SK-MEL-5 (cell line): ENCODE measurements around the gene EBF4. TPM values are rescaled to one million over a fixed set of nuclear protein-coding genes. Genes with fewer than 3 reads are reported as not detected.
"Not testable (repeated sequence)": the region's sequence is repeated elsewhere in the genome, so short reads cannot be mapped to it uniquely, and the experiment has no call there.

Source experiments
- DNase-seq: peaks from one replicate; pipeline ENCODE4 v3.0.0-alpha.2; 2016; ENCODE audit warnings: low read depth, low spot score
- in situ Hi-C: cut with HindIII; loops from 2 replicates; pipeline ENCODE4 v1.10.0; 2016; ENCODE audit warnings: low sequenced_read_pairs, high pct_unique_total_duplicates, low pct_unique_long_range_greater_than_20kb
- total RNA-seq: library from RNA; depleted of rRNA; stranded (reverse); fragments of >200 nt; shearing (Covaris generic); gene quantifications from 2 replicates; pipeline ENCODE4 v1.2.3, GENCODE V29; 2014

EBF4 gene
- total RNA-seq, 1 experiment from 2014 or later = 0.50 TPM

DNA sequence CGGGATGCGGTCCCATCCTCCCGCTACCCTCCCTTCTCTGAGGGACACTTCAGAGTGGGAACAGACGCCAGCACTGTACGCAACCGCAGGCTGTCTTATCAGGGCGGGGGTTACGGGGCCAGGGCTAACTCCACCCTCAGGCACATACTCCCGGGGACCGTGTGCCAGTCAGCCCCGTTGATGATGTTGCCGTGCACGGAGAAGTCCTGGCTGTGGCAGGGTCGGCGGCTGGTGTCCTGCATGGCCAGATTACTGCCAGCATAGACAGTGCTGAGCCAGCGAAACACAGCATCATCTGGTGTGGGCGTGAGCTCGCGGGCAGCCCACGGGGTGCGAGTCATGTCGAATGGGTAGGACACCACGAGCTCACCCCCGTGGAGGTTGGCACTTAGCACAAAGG is 102.9 kb downstream of the EBF4 start:
- DNase-seq = no peak
- in situ Hi-C loops = no loop called here

DNA sequence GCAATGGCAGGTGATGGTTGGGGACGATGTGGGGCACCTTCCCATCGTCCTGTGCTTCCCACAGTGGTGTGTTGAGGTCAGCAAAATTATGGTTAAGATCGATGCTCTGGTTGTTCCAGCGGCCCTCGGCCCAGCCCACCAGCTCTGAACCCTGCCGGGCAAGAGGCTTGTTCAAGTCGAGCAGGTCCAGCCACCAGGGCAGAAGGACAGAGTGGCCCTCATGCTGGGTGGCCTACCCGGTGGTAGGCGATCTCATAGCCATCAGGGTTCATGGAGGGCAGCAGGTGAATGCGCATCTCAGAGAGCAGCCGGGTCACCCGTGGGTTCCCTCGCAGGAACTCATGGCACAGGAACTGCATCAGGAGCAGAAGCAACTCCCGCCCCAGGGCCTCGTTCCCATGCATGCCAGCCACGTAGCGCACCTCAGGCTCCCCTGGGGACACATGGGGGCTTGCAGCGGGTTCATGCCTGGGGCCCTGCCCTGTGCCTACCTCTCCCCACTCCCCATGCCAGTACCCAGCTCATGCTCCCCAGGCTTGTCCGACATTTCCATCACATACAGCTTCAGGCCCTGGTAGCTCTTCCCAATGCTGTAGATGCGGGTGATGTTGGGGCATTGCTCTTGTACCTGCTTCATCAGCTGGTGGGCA is 103.6 kb downstream of the EBF4 start:
- in situ Hi-C loops = no loop called here
- no peak for DNase-seq

DNA sequence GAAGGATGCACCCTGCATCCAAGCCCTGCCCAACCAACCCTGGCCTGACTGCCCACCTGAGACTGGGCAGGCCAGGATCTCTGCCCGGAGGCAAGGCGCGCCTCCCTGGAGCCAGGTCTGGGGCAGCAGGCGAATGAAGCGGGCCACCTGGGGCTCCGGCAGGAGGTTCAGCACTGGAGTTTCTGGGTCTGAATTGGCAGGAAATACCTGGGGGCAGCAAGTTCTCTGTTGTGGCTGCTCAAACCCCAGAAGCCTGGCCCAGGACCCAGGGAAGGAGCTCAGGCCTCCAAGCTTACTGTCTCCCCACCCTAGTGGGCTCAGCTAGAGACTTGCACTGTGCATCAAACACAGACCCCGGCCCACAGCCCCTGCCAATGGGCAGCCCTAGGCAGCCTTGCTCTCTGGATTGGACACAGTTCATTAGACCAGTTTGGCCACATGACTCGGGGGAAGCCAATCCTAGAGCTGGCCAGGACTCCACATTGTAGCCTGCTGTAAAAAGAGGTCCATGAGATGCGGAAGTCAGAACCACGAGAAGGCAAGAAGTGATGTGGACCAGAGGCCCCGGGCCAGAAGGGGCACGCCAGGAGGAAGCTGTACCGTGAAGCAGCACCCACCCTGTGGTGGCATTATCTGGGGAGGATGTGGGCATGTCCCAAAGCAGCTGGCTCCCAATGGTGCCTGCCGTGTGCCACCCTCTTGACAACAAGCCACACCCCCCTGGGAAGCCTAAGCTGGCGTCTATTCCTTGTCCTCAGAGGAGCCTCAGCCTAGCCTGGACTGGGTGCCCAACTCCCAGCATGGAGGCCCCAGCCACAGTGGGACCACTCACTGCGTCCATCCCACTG is 104.8 kb downstream of the EBF4 start:
- in situ Hi-C loops = no loop called here
- no peak for DNase-seq

DNA sequence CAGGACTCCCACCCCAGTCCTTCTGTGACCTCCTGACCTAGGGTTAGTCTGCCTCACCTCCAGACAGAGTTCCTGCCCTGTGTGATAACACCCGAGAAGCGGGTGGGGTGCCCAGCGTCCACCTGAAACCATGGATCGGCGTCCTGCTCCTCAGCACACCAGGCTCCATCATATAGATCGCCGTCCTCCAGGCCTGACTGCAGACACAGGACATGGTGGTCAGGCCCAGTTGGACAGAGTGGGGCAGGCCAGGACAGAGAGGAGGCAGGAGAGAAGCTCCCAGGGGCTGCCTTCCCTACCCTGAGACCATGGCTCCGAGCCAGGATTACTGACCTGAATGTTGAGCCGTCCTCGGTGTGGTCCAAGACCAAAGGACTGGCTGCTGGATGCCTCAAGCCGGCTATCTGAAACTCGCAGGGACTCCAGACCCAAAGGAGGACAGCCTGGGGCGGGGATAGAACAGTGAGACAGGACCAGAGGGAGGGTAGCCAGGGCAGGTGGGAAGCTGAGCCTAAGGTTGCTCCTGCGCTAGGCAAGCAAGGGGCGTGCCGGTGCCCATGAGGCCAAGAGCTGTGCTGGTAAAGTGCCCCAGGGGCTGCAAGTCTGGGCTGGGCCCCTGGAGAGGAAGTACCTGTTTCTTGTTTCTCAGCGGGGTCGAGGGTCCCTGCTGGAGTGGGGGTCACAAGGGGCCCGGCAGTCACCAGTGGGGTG is 105.7 kb downstream of the EBF4 start:
- no peak for DNase-seq
- in situ Hi-C loops = no loop called here

DNA sequence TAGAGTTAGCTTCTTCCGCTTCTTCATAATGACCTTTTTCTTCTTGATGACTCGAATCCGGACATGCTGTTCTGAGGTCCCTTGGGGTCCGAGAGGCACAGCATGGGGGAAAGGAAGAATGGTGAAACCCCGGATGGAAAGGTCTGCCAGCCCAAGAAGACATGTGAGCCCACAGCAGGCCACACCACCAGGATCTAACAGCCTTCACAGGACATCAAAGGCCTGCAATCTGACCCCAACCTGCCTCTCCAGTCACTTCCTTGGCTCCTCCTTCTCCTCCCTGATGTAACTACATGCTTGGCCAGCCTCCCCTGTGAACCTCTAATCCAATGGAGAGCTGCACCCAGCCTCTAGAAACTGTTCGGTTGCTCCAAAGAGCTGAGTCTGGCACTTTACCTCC is 106.2 kb downstream of the EBF4 start:
- DNase-seq = peak; percentile 43
- in situ Hi-C loops = no loop called here

DNA sequence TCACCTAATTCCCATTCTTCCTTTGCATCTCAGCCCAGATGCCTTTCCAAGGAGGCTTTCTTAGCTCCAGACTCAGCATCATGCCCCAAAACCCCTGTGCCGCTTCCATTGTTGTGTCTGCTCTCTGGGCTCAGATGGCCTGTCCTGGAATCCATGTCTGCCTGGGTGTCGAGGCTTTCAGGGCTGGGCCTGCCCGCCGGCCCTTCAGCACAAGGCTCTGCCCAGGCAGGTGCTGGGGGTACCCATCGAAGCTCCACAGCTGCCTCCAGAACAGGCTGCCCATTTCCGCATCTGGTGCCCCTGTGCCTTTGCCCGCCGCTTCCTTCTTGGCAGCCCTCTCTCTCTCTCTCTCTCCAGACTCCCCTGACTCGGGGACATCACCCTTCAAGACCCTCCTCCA is 106.7 kb downstream of the EBF4 start:
- in situ Hi-C loops = no loop called here
- DNase-seq = no peak

DNA sequence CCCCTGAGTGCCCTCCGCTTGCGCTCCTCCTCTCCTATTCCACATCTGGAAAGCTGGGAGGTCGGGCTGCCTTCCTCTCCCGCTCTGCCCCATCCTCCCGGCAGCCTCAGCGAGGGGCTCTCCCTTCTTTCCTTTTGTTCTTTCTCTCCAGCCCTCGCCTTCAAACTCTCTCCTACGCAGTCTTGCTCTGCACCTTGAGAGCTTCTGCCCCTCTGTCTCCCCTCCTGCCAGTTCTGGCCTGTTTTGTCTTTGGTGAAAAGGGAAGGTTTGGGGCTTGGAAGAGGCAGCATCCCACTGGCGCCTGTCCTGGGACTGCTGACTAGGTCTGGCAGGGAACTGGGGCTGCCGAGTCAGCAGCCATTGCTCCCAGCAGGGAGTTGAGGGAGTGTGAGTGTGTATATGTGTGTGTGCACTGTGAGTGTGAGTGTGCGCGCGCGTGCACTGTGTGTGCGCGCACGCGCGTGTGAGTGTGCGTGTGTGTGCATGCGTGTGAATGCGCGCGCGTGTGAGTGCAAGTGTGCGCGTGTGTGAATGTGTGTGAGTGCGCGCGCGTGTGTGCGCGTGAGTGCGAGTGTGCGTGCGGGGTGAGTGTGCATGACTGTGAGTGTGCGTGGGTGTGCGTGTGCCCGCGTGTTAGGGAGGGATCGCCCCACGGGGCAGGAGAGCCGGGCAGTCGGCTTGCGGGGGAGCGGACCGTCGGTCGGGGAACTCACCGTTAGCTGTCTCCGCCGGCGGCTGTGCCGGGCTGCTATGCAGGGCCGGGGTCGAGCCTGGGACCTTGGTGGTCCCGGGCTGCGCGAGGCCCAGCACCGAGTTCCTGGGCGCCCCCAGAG is 107.3 kb downstream of the EBF4 start:
- no peak for DNase-seq
- in situ Hi-C loops = no loop called here

DNA sequence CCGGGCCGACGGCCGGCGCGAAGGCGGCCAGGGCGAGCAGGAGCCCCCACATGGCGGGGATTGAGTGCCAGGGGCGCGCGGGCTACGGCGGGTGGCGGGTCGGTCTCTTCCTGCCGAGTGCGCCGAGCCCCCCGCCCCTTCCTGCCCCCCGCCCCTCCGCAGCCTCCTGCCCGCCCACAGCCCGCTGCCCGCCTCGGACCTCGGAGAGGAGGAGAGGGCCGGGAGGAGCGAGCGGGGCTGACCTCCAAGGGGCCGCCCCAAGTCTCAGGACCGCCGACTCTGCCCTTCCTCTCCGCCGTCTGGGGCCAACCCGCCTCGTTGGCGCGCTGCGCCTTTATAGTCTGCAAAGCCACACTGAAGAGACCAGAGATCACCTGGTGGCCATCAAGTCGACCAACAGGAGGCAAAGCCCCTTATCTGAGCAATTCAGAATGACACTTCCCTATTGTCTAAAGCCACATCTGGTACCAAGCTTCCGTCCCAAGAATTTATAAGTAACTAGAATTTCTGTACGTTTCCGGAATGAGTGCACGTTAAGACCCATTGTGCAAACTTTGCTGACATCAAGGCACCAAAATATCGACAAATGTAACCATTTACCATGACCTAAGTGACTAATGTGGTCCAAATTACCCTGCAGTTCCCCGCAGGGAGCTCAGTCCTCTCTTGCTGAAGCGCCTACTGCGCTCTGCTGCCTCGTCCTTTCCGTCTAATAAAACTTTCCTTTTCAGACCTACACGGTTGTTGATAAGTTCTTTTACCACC is 108.1 kb downstream of the EBF4 start, which contains the start of gene CPXM1:
Gene CPXM1, minus strand, starts transcription at position 107 of the 765 bp plus-strand sequence. Its CDS starts 55 bp downstream, at position 52.
- in situ Hi-C loops = no loop called here
- DNase-seq = no peak

DNA sequence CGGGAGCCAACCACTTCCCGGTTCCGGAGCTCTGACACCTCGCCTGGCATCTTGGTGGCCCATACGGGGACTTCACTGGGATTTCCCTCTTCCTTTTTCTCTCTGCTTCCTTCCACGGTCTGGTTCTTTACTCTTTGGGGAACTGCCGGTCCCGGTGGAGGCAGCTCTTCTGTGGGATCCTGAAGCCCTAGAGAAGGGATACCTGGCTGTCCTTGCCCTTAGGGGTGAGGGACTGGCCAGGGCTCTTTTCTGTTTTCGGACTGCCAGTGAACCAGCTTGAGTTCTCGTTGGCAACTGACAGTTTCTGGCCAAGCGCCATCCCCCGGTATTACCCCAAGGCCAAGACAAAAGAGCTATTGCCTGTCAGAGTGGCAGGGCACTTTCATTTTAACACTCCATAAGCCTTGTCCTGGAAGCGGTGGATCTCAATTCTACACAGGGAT is 108.7 kb downstream of the EBF4 start:
- in situ Hi-C loops = no loop called here
- DNase-seq = no peak

DNA sequence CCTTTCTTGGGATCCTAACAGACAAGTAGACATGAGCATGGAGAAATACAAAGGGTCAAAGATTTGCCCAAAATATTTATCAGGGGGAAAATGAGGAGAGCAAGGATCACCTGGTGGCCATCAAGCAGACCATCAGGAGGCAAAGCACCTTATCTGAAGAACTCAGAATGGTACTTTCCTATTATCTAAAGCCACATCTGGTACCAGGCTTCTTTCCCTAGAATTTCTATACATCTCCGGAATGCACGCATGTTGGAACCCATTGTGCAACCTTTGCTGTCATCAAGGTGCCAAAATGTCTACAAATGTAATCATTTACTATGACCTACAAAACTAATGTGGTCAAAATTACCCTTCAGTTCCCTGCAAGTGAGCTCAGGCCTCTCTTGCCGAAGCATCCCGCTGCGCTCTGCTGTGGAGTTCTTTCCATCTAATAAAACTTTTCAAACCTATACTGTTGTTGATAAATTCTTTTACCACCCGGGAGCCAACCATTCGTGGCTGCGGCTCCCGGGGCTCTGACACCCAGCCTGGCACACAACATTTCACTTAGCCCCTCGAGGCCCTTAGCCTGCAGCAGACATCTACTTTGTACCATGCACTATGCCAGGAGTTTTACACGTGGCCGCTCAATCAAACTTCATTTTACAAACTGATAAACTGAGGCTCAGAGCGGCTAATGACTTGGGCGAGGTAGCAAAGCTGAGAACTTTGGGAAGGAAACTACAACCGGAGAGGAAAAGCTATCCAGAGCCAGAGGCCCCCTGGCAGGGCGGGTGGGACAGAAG is 111.7 kb downstream of the EBF4 start:
- DNase-seq = no peak
- in situ Hi-C loops = no loop called here

DNA sequence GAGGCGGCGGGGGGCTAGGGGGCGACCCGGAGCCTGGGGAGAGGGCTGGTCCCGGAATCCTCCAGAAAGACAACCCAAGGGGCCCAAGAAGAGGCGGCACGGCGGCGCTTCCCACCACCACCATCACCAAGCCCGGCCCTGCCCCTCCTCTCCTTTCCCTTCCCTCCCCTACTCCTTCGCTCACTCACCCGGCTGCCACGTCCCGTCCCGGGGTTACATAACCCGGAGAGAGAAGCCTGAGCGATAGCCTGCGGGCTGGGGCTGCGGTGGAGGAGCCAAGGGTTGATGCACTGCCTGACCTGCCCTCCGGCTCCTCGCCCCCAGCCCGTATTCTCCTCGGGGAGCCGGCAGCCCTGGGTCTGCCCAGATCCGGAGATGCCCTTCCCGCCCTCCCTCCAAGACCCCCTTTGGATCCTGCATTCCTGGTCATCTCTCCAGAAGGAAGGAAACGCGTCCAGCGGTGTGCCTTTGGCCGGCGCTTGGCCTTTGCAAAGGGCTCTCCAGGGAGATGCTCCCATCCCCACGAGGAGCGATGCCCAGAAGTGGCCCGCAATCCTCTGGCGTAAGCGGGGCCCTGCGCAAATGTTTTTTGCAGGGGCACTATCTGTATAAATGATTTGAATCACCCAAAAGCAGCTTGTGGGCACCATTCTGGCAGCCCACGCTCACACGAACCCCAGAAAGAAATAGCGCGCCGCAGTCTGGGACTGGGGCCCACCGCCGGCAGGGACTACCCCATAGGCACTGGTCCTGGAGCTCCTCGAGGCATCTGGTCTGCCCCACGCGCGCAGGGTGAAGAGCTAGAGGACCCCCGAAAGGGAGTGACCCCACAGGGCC is 112.5 kb downstream of the EBF4 start:
- in situ Hi-C loops = no loop called here
- DNase-seq = no peak

DNA sequence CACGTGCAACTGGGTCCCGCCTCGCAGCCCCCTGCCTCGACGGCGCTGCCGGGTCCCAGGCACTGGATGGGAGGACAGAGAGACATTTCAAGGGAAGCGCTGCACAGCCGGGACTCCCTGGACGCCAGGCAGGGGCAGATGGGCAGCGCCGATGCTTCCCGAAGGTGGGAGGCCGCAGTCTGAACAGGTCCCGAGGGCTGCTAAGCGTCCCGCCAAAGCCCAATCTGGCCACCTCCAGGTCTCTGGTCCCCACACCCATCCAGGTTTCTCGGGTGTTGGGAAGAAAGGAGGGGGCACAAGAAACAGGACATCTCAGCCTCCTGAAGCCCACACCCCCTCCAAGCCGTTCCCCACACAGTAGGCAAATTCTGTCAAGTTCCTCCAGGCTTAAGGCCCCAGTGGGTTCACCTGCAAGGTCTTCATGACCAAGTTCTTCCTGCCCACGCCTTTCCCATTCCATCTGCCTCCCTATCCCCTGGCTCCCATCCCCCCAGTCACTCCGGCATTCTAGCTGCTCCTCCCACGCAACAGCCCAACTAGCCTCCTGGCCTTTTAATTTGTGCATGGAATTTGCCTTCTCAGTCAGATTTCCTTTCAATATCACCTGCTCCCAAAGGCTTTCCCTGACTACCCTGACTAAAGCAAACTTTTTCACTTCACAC is 113.2 kb downstream of the EBF4 start:
- DNase-seq = no peak
- in situ Hi-C loops = no loop called here

DNA sequence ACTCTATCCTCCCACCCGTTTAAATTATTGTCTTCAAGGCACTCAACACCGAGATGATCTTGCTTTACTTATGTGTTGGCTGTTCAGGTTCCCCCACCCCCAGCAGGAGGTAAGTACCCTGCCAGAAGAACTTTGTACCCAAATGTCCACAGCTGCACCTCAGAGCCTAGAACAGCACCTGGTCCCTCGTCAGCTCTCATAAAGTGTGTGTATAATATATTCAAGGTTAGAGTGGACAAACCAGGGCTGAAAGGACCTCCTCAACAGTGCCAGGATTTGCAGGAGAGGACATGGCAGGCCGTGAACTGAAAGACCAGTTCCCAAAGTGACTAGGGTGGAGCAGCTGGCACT is 113.7 kb downstream of the EBF4 start:
- in situ Hi-C loops = no loop called here
- DNase-seq = no peak

DNA sequence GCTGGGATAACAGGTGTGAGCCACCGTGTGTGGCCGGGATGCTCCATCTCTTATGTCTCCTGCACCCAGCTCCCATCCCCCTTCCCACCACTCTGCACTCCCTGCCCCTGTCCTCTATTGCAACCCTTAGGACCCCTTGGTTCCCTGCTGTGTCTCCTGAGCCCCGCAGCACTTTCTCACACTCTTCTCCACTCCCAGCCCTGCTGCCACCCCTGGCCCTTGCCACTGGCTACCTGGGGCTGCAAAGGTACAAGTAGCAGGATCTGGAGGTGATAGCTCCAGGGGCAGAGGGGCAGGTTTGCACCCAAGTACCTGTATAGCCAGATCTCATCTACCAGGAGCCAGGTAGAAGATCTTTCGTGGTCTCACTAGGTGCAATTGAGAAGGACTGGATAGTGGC is 114.4 kb downstream of the EBF4 start:
- in situ Hi-C loops = no loop called here
- DNase-seq = no peak

DNA sequence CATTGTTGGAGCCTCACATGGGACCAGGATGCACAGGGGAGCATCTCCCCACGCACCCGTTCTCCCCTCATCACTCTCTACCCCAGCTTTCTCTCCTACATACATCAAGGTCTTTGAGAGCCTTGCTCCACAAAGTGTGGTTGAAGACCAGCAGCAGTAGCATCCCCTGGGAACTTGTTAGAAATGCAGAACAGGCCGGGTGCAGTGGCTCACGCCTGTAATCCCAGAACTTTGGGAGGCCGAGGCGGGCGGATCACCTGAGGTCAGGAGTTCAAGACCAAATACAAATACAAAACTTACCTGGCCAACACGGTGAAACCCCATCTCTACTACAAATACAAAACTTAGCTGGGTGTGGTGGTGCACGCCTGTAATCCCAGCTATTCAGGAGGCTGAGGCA is 115.3 kb downstream of the EBF4 start:
- in situ Hi-C loops, DNase-seq: not testable (repeated sequence)
